ENCODE results near the gene KCNK13.

DNA sequence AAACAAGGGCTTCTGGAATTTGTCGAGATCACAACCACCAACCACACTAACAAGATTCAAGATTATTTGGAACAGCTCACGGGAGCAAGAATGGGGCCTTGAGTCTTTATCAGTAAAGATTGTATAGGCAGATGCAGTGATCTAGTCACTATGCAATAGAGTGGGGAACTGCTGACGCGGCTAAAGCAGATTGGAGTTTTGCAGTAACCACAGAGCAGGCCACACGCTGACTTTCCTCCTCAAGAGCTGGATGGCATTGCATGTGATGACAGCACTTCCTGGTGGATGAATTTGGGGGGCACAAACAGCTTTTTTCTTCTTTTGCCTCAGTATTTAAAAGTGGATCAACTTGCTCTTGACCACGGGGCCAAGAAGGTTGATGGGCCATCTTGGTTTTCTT, 46.0 kb downstream of the KCNK13 start:
- TF ChIP-seq, protein P1, sequence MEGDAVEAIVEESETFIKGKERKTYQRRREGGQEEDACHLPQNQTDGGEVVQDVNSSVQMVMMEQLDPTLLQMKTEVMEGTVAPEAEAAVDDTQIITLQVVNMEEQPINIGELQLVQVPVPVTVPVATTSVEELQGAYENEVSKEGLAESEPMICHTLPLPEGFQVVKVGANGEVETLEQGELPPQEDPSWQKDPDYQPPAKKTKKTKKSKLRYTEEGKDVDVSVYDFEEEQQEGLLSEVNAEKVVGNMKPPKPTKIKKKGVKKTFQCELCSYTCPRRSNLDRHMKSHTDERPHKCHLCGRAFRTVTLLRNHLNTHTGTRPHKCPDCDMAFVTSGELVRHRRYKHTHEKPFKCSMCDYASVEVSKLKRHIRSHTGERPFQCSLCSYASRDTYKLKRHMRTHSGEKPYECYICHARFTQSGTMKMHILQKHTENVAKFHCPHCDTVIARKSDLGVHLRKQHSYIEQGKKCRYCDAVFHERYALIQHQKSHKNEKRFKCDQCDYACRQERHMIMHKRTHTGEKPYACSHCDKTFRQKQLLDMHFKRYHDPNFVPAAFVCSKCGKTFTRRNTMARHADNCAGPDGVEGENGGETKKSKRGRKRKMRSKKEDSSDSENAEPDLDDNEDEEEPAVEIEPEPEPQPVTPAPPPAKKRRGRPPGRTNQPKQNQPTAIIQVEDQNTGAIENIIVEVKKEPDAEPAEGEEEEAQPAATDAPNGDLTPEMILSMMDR (conservative IDR thresholded peaks at IDR 0.05 in 1 of 2, IDR thresholded peaks at IDR 0.05 in 1 of 2; ENCODE audit: low read depth in 1 of 2, low read length in 2 of 2) = no peak
- TF ChIP-seq EZH2 (IDR thresholded peaks at IDR 0.05; ENCODE audit: low read length, missing control alignments) = no peak

Data from fibroblast of lung (primary cell).